IPS DF 19.7 (cell line): ENCODE measurements around the gene MED15.
A peak's percentile ranks its signal among the peaks of the same experiment; 100 is the strongest.
"Not testable (repeated sequence)": the region's sequence is repeated elsewhere in the genome, so short reads cannot be mapped to it uniquely, and the experiment has no call there.

Experiments
- DNase-seq: peaks from one replicate; pipeline ENCODE4 v3.0.0-alpha.2; 2013; ENCODE audit warnings: low read depth, low spot score

Gene MED15

DNA sequence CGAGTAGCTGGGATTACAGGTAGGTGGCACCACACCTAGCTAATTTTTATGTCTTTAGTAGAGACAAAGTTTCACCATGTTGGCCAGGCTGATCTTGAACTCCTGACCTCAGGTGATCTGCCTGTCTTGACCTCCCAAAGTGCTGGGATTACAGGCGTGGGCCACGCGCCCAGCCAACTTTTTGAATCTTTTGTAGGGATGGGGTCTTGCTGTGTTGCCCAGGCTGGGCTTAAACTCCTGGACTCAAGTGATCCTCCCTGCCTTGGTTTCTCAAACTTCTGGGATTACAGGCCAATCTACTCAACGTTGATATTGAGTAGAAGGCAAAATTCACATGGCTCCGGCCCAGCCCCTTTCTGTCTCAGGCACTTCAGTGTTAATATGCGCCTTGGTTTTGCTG lies 93.9 kb downstream of the MED15 start:
- no peak for DNase-seq

DNA sequence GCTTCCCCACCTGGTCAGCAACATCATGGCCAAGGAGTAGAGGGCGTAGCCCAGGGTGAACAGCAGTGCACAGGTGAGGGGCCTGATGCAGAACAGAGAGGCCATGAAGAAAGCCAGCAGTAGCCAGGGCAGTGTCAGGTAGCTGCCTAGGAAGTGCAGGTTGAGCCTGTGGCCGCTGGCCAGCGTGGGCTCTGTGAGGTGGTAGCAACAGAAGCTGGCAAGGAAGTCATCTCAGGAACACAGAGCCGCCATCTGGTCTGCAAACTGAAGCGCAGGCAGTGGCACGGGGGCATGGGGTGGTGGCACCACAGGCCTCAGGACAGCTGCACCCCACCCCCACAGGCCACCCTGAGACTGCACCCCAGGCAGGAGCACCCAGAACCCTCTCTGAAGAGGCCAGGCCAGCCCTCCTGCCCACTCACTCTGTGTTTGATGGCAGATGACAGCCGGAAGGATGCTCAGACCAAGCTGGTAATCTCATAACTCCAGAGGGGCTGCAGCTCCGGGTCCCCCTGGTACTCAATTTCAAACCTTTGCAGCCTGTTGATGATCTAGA lies 95.3 kb downstream of the MED15 start:
- no peak for DNase-seq

DNA sequence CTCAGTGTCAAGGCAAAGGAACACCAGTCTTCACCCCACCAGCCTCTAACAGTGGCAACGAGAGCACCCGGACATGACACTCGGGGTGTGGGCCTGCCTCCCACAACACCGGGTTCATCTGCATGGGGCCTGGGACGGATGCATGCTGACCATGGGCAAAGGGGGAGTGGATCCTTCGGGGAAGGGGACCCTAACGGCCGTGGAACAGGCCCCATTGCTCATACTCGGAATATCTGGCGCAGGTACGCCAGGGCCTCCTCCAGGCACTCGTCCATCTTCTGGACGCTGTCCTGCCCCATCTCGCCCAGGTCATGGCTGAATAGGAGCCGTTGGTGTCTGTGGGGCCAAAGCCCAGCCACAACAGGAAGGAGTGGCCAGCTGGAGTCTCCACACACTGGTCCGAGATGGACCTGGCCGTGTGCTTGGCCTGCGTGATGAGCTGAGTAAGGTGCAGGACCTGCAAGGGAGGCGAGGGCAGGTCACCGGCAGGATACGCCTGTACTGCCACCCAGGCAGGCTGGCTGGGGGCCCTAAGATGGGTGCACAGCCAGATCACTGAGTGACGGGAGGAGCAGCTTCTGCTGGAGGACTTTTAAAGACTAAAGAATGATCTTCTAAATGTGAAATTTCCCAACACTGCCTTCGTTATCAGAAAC lies 96.8 kb downstream of the MED15 start:
- no peak for DNase-seq

DNA sequence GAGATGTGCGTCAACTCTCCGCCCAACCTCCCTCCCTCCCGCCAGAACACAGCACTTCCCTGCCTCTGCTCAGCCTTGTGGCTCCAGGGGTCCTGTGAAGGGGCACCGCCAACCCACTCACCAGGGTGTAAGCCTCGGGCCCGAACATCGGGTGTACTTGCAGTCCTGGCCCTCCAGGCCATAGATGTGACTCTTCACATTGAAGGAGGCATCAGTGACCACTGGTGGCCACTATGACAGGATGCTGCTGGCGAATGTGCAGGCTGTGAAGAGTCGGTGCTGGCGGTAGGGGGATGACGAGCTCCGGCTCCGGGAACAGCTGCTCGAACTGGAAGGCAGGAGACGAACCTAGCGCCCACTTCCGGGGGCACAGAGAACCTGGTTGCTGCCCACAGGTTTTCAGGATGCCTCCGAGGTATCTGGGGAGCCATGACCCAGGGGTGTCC lies 97.4 kb downstream of the MED15 start:
- no peak for DNase-seq

DNA sequence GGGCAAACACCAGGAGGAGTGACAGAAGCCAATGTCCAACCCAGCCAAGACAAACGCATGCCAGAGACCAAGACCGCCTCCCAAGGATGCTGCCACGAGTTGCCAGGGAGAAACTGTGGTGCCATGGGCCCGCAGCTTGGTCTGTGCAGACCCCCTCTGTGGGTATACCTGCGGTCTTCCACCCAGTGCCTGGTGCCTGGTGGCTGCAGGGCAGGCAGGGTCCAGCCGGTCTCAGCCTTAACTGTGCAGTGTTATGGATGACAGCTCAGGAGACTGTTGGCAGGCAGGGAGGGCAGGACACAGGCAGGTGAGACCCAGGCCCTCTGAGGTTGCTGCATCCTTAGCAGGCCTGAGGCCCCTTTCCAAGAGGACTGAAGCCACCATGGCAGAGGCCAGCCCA lies 97.9 kb downstream of the MED15 start:
- DNase-seq: no peak

DNA sequence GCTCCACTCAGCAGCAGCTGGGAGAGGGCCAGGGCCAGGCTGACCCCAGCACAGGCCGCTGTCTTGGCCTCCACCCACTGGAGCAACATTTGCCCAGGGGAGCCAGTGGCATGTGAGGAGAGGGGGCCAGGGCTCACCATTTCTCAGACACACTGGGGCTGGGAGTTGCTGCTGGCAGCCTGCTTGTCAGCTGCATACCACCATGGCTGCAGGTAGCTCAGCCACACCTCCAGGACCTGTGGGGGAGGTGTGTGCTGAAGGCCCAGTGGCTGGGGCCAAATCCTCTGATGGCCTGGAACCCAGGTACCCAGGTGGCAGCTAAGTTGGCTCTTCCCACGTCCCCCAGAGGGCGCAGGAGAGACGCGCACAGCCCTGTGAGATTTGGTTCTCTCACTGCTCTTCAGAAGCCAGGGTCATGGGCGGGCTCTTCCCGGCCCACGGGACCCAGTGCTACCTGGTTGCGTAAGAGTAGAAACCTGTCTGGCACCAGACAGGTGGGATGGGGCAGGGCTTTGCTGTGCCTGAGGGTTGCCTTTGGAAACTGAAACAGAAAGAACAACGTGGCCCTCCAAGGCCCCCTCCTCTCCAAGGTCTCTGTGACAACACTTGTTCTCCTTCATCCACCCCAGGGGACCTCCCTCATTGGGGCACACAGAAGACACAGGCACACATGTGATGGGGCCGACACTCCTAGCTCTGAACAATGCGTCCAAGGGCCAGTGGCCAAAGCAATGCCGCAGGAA lies 98.8 kb downstream of the MED15 start:
- DNase-seq: peak; percentile 89

DNA sequence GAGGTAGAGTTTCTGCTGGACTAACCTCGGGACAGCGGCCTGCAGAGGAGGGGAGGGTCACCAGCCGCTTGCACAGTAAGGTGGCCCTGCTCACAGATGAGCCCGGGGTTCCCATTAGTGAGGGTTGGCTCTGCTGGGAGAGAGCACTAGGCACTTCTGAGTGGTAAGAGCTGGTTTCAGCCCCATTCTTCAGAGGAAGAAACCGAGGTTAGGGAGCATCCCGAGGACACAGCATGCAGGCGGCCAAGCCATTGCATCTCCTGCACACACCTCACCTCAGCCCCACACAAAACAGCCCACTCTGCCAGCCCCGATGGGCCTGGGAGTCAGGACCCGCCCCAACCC lies 99.3 kb downstream of the MED15 start:
- DNase-seq: no peak

DNA sequence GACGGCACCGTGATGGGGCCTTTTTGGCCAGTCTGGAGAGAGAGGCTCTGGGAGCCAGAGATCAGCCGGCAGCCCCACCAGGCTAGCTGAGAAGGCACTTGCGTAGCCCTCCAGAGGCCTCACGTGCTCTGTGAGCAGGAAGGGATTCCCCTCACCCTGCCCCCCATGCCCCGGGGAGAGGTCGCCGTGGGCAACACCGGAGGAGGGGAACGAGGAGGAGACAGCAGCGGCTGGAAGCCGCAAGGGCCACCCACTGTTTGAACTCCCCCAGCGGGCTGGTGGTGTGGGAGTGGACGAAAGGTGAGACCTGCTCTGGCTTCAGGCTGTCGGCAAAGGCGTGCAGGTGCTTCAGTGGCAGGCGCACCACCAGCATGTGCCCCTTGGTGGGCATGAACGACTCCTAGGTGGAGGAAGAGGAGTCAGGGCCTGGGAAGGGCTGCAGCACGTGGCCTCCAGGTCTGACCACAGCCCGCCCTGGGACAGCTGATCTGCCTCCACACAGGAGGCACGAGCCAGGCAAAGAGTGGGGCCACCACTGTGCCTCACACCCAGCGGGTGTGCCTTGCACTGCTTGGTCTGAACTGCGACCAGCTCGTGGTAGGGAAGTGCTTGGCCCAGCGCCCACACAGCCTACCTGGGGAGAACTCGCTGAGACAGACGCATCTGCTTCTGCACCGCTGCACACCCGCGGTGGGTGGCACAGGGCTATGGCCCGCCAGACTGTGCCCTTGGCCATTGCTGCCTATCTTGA lies 99.9 kb downstream of the MED15 start:
- DNase-seq: no peak

DNA sequence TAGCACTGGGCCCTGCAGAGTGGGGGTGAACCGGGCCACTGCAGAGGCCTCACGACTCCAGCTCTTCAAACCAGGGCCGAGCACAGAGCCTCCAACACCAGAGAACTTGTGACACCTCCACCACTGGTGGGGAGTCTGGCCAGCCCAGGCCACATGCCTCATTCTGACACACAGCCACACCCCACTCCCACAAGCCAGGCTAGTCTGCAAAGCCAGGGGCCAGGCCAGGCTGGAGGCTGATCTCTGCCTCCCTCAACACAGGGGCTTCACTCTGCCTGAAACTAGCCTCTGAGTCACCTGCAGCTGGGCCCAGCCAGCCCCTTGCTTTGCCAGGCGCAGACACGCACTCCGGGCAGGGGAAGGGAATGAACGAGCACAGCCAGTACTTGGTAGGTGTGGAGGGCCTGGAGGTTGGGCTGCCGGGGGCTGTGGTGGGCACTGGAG lies 102.9 kb downstream of the MED15 start:
- DNase-seq: no peak

DNA sequence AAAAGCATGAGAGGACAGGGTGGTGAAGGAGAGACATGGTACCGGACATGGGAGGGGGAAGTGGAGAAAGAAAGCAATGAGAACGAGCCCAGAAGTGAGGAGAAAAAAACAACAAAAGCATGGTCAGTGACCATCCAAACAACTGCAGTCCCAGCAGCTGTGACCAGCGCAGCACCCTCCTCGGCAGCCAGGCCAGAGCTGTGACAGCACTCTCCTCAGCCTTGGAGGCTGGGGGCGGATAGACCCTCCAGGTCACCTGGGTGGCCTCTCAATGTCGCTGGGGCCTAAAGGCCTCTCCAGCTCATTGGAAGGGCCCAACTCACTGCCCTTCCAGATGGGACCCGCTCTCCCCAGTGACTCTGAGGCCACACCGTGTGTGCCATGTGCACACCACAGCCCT lies 103.3 kb downstream of the MED15 start:
- DNase-seq: no peak

DNA sequence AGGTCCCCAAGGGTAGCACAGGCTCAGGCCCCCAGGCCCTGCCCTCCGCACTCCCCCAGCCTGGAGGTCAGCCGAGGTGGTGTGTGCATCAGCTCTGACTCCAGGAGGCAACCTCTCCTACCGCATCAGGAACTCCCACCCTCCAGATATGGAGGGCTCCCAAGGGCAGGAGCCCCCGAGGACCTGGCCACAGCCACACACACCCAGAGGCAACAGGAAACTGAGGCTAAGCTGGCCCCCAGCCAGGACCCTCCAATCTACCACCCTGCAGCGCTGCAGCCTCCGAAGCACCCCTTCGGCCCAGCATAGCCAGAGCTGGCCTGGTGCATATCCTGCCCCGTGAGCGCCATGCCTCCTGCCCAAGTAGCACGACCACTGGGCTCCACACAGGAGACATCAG lies 104.0 kb downstream of the MED15 start:
- no peak for DNase-seq

DNA sequence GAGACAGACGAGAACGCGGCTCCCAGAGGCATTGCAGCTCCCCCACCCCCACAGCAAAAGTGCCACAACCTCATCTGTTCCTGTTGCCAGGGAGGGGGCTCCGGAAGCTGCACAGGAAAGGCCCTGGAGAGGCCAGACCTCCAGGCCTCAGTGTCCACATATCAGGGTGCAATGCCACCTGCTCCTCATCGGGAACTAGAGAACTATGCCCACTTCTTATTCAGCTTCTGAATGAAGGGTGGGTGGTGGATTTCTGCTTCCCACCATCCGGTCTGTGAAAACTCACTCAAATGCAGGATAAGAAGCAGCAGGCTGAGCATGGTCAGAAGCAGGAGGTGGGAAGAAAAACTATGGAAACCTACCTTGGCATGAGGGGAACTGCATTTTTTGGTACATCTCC lies 105.9 kb downstream of the MED15 start:
- DNase-seq: no peak

DNA sequence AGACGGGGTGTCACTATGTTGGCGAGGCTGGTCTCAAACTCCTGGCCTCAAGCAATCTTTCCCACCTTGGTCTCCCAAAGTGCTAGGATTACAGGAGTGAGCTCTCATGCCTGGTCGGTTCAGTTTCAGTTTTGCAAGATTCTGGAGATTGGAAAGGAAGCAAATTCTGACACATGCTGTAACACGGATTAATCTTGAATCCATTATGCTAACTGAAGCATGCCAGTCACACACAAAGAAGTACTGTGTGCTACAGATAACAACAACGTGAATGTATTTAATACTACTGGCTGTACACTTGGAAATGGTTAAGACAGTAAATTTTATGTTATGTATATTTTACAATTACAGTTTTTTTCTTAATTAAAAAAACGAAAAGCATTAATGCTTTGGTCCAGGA lies 107.6 kb downstream of the MED15 start:
- DNase-seq: no peak

DNA sequence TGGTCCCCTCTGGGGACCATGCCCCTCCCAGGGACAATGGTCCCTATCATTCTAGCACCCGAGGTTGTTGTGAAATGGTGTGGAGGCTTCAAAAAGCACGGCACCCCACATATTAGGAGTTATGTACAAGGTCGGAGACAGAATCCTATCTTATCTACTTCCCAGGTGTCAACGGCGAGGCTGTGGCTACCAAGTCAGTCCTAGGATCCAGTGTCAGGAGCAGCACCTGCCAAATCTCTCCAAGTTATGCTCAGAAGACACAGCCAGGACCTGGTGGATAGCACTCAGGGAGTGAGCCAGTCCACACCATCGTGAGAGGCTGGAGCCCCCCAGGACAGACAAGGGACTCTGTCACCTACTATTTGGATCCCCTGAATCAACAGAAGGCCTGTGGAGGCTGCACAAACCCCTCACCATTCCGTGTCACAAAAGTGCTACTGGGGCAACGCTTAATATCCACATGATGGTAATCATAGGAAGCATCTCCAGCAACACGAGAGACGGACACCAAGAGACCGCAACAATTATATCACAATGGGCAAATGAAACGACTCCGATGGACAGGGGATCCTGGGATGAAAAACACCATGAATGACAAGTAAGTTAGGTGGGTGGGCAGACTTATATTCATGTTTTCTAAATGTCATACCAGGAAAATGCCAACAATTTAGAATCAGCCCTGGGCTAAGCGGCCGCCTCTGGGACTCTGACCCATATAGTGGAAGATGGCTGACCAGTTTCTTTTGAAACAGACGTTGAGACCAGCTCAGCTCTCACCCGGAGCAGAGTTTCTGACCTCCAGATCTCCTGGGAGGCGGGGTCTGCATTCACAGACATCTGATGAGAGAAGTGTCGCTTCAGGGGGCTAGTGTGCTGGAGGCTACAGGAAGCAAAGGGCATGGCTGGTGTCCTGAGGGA lies 108.4 kb downstream of the MED15 start:
- DNase-seq: no peak

DNA sequence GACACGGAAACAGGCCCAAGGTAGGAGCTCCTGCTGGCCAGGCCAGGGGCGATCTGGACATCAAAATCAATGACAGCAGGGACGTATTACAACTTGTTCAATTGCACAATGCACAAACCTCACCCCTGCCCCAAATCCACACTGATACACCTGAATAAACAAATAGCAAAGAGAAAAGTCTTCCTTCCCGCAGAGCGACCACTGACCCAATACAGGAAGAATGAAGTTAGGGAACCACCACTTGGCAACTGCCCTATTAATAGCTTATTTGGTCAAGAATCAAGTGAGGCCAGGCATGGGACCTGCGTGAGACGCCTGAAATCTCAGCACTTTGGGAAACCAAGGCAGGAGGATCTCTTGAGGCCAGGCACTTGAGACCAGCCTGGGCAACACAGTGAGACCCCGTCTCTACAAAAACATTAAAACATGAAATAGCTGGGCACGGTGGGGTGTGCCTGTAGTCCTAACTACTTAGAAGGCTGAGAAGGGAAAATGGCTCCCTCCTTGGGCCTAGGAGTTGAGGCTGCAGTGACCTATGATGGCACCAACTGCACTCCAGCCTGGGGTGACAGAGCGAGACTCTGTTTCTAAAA lies 109.1 kb downstream of the MED15 start:
- DNase-seq: no peak

DNA sequence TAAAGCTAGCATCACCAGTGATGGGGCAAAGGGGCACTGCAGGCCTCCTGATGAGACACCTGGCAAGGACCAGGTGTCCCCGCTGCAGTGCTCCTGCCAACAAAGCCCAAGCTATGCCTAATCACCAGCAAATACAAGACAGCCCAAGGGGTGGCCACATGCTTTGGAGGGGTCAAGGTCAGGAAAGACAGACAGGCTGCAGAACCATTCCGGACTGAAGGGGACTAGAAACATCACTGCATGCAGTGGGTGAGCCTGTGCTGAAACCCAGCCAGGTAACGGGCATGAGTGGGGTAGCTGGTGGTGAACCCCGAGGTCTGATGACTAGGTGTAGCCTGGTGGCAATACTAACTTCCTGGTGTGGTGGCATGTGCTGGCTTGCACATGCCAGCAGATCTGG lies 111.1 kb downstream of the MED15 start:
- no peak for DNase-seq

DNA sequence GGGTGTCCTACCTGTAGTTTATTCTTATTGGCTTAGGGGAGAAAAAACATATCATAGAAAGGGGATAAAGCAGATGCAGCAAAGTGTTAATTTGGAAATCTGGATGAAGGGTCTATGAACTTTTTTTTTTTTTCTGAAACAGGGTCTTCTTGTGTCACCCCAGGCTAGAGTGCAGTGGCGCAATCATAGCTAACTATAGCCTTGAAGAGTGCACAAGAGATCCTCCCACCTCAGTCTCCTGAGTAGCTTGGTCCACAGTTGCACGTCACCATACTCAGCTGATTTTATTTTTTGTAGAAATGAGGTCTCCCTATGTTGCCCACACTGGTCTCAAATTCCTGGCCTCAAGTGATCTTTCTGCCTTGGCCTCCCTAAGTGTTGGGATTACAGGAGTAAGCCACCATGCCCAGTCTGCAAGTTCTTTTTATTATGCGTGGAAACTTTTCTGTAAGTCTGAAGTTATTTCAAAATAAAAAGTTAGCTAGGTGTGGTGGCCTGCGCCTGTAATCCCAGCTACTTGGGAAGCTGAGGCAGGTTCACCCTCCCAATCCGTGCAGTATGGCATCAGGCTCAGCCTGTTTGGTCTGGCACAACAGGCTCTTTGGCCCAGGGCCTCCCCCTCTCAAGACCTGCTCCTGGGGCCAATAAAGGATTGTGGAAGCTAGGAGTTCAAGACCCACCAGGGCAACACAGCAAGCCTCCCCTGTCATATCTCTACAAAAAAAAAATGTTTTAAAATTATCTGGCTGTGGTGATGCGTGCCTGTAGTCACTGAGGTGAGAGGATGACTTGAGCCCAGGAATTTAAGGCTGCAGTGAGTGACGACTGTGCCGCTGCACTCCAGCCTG lies 111.9 kb downstream of the MED15 start:
- no peak for DNase-seq

DNA sequence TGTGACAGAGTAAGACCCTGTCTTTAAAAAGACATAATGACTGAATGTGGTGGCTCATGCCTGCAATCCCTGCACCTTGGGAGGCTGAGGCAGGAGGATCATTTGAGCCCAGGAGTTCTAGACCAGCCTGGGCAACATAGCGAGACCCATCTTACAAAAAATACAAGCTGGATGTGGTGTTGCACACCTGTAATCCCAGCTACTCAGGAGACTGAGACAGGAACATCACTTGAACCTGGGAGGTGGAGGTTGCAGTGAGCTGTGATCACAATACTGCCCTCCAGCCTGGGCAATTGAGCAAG lies 112.4 kb downstream of the MED15 start:
- DNase-seq: not testable (repeated sequence)

DNA sequence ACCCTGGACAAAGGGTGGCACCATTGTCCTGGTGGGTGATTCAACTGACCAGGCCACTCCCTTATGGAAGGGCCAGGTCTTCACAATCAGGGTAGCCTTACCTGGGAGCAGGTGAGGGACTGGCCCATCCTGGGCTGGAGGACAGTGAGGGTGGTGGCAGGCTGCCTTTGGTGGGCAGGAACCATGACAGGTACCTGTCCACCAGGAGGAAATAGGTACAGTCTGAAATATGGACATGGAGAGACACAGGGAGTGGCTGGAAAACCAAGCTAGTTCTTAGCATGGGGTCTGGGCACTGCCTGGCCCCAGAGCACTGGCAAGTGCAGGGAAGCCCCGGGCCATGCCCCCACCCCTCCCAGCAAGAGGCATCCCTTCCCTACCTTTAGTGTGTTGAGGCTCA lies 113.8 kb downstream of the MED15 start:
- DNase-seq: no peak

DNA sequence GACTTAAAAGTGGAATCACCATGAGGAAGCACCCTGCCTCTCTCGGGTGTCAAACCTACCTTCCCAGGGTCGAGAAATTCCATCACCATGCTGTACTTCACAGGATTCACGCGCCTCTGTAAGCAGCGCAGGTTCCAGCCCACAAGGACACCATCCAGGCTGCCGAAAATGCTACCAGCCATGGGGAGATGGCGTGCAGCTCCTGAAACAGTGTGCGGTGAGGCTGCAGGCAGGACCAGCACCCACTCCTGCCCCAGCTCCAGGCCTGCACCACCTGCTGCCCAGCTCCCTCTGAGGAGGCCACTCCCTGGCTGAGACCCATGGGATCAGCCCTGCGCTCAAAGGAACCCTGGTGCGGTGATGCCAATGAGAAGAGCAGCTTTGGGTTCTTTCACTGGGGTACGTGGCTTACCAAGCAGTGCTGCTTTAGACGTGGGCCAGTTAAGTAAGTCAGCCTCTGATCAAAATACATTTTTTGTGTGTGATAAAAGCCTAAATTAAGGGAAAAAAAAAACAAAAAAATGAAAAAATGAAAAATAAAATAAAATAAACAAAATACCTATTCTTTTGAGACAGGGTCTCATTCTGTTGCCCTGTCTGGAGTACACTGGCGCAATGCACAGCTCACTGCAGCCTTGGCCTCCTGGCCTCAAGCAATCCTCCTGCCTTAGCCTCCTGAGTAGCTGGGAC lies 115.4 kb downstream of the MED15 start:
- DNase-seq: no peak
